Stimulated activated CD8-positive, alpha-beta memory T cell treated with anti-CD3 and anti-CD28 coated beads, Interleukin-15, amount 100 ng/mL, for 4 hours (primary cell): Measurements from ENCODE around the gene SSR3.
"Not testable (repeated sequence)": the region's sequence is repeated elsewhere in the genome, so short reads cannot be mapped to it uniquely, and the experiment has no call there.

Experiments used
- DNase-seq, 2 donors: peaks; one replicate each; pipeline ENCODE4 v3.0.0-alpha.2; 2020; ENCODE audit warnings: low read depth in 2 of 2

Gene SSR3

GRCh38 chr3:156576051-156576450 lies 21.1 kb upstream of the SSR3 start:
- no peak for DNase-seq

- DNase-seq, result no peak
Measured at GRCh38 chr3:156575641-156576040, 20.7 kb upstream of the SSR3 start.

GRCh38 chr3:156569881-156570280 lies 15.0 kb upstream of the SSR3 start:
- DNase-seq, result not testable (repeated sequence)

GRCh38 chr3:156569016-156569415 lies 14.1 kb upstream of the SSR3 start:
- not testable (repeated sequence) for DNase-seq

- no peak for DNase-seq
Measured at GRCh38 chr3:156563900-156564682, 9.2 kb upstream of the SSR3 start.

GRCh38 chr3:156562486-156562885 lies 7.6 kb upstream of the SSR3 start:
- DNase-seq, result not testable (repeated sequence)

- DNase-seq, result no peak
Measured at GRCh38 chr3:156561533-156561932, 6.6 kb upstream of the SSR3 start.

- DNase-seq, result no peak
Measured at GRCh38 chr3:156559321-156559720, 4.4 kb upstream of the SSR3 start.

GRCh38 chr3:156558389-156558788 lies 3.5 kb upstream of the SSR3 start:
- no peak for DNase-seq

- no peak for DNase-seq
Measured at GRCh38 chr3:156554515-156554841, 439 bp downstream of the SSR3 start.

- no peak for DNase-seq
Measured at GRCh38 chr3:156553705-156554356, 1.1 kb downstream of the SSR3 start.

GRCh38 chr3:156552973-156553372 lies 1.9 kb downstream of the SSR3 start:
- no peak for DNase-seq

GRCh38 chr3:156551746-156552145 lies 3.2 kb downstream of the SSR3 start:
- DNase-seq, result no peak

- DNase-seq, result no peak
Measured at GRCh38 chr3:156551261-156551660, 3.7 kb downstream of the SSR3 start.

GRCh38 chr3:156548902-156549301 lies 6.0 kb downstream of the SSR3 start:
- no peak for DNase-seq

- no peak for DNase-seq
Measured at GRCh38 chr3:156548041-156548687, 6.8 kb downstream of the SSR3 start.

- no peak for DNase-seq
Measured at GRCh38 chr3:156547637-156548036, 7.3 kb downstream of the SSR3 start.

GRCh38 chr3:156543043-156543555 lies 11.8 kb downstream of the SSR3 start:
- no peak for DNase-seq

- no peak for DNase-seq
Measured at GRCh38 chr3:156542101-156543042, 12.5 kb downstream of the SSR3 start.

- DNase-seq, result no peak
Measured at GRCh38 chr3:156539802-156540201, 15.1 kb downstream of the SSR3 start.

- no peak for DNase-seq
Measured at GRCh38 chr3:156539051-156539450, 15.9 kb downstream of the SSR3 start.
